Testis (tissue), 2 donors: ENCODE results near the gene PPFIBP1.

Experiments used
- CTCF ChIP-seq, 3 experiments: fragments of 450-650 bp in 2 of 3; fragments of 200-600 bp in 1 of 3; sonication (generic) in 1 of 3; IDR thresholded peaks; one replicate each; pipeline ENCODE4 v1.5.1; 2016 to 2019; ENCODE audit warnings: antibody characterized with exemption in 3 of 3, mild to moderate bottlenecking in 2 of 3, moderate library complexity in 1 of 3
- POLR2A ChIP-seq: fragments of 450-650 bp; IDR thresholded peaks from one replicate; pipeline ENCODE4 v1.6.1; 2017; ENCODE audit warnings: antibody characterized with exemption, mild to moderate bottlenecking, moderate library complexity

GRCh38 chr12:27498761-27499160, 25.2 kb upstream of the PPFIBP1 start:
- TF ChIP-seq POLR2A (no peak), CTCF (IDR thresholded peaks at IDR 0.05) (no peak)
